ENCODE results near the gene ENO2. TPM values are rescaled to one million over a fixed set of nuclear protein-coding genes. Genes with fewer than 3 reads are reported as not detected.
"Not testable (repeated sequence)": the region's sequence is repeated elsewhere in the genome, so short reads cannot be mapped to it uniquely, and the experiment has no call there.

ENO2 gene
- total and polyA plus RNA-seq, 2 donors (not counting 1 experiment from before 2014, with no cell fraction given) = 20.3 to 43.0 TPM

DNA sequence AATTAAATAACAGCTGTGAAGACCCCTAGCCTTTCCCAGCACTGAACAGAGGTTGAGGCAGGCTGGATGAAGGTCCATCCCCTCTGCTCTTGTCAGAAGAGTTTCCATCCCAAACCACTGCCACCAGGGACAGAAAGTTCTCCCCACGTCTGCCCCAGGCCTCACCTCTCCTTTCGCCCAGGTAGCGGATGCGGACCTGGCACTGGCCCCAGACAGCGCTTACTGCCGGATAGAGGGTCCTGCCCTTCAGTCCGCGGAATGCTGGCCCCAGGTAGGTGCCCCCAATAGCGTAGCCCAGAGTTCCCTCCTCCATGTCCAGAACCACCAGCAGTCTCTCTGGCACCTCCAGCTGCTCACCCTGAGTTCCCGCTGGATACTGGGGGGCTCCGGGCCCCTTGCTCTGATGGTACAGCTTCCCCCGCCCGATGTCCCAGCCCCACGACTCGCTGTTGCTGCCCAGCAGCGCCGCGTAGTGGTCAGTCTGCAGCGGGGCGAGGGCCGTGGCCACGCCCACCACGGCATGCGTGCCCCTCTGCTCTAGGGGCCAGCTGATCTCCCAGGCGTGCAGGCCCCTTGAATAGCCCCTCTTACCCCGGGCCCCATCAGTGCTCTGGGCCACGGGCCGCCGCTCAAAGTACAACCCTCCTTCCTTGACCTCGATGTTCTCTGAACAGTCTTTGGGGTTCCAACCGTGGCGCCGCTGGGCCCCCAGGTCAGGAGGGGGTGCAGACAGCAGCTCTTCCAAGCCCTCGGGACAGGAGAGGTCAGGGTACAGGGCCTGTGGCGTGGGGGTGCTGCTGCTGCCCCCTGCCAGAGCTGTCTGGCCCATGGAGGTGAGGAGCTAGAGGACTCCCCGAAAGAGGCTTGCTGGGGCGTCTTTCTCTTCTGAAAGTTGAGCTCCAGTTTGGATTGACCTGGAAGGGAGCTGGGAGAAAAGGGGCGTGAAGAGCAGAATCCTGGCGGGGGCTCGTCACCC lies 42.0 kb upstream of the ENO2 start:
- H3K79me2 ChIP-seq (ENCODE audit: control insufficient read depth, insufficient read depth, low read length) = peaks cover 43% of the 10 kb centered on the region

DNA sequence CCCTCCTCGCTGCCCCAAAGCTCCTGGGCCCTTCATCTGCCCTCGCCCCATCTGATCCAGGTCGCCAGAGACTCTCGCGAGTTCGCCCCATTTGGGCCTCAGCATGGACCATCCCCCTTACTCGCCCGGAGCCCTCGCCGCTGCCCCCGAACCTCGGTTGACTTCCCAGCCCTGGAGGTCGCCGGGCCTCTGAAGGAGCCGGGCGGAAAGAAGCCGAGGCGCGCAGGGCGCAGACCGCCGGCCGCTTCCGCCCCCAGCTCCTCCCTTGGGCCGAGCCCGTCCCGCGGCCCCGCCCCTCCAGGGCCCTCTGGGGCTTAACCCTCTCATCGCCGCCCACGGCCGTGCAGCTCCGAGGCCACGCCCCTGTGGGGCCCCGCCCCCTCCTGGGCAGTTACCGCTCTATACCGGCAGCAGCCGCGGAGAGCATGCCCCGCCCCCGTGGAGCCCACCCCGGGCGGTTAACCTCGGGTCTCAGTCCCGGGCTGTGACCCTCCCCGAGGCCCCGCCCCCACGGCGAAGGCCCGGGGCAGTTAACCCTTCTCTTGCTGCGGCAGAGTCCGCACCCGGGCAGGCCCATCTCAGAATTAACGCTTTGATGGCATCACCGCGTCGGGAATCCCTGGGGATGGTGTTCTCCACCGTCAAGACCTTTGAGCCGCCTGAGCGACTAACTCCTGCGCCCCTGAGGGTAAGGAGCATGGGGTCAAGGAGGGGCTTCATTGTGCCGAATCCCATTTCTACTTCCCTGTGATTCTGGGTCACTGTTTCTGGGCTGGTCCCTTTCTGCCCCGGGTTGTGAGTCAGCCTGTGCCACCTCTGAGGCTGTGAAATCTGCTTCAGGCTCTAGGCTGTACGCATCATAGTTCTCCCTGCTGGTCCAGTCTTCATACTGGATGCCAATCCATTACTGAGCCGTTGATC lies 41.0 kb upstream of the ENO2 start, which contains the start of gene SPSB2:
Gene SPSB2, minus strand, starts transcription at position 210 of the 921 bp plus-strand sequence. CDS start 402 bp downstream, outside the sequence.
- Histone ChIP-seq H2AFZ (ENCODE audit: low read length) (peak within 1 kb of the TSS; percentile 80), H4K20me1 (ENCODE audit: control insufficient read depth, extremely low read depth, insufficient read depth, low read length) (peaks cover 4% of the 10 kb centered on the region), H3K9me3 (ENCODE audit: control insufficient read depth, insufficient read depth, low read depth, low read length) (no peaks in the 10 kb centered on the region), H3K27ac (ENCODE audit: insufficient read depth, low read length) (peak within 1 kb of the TSS; percentile 79), H3K4me2 (ENCODE audit: extremely low read depth, insufficient read depth, low read length) (peak within 1 kb of the TSS; percentile 99), H3K9ac (ENCODE audit: insufficient read depth, low read length) (peak within 1 kb of the TSS; percentile 80), H3K27me3 (ENCODE audit: control insufficient read depth, insufficient read depth, low read length) (no peaks in the 10 kb centered on the region), H3K4me1 (ENCODE audit: control insufficient read depth, extremely low read depth, insufficient read depth, low read length) (peaks cover 28% of the 10 kb centered on the region), H3K4me3 (replicated peaks in 1 of 4; ENCODE audit: control extremely low read depth in 1 of 4, insufficient read depth in 1 of 4, low read depth in 3 of 4, low read length in 4 of 4) (peak within 1 kb of the TSS; percentile 81 to 94 (median 92)), H3K79me2 (ENCODE audit: control insufficient read depth, insufficient read depth, low read length) (peaks cover 33% of the 10 kb centered on the region), H3K36me3 (ENCODE audit: control insufficient read depth, insufficient read depth, low read length) (peaks cover 18% of the 10 kb centered on the region)
- DNase-seq (ENCODE audit: low read depth in 2 of 2) = peak; percentile 92 to 94
- no peak for TF ChIP-seq EZH2 (IDR thresholded peaks at IDR 0.05; ENCODE audit: low read length, missing control alignments)
- TF ChIP-seq, protein P1, sequence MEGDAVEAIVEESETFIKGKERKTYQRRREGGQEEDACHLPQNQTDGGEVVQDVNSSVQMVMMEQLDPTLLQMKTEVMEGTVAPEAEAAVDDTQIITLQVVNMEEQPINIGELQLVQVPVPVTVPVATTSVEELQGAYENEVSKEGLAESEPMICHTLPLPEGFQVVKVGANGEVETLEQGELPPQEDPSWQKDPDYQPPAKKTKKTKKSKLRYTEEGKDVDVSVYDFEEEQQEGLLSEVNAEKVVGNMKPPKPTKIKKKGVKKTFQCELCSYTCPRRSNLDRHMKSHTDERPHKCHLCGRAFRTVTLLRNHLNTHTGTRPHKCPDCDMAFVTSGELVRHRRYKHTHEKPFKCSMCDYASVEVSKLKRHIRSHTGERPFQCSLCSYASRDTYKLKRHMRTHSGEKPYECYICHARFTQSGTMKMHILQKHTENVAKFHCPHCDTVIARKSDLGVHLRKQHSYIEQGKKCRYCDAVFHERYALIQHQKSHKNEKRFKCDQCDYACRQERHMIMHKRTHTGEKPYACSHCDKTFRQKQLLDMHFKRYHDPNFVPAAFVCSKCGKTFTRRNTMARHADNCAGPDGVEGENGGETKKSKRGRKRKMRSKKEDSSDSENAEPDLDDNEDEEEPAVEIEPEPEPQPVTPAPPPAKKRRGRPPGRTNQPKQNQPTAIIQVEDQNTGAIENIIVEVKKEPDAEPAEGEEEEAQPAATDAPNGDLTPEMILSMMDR (conservative IDR thresholded peaks at IDR 0.05 in 1 of 2, IDR thresholded peaks at IDR 0.05 in 1 of 2; ENCODE audit: low read depth in 1 of 2, low read length in 2 of 2) = no peak

More for the DNA sequence above, 42.0 kb upstream of the ENO2 start:
- Histone ChIP-seq H3K4me1 (ENCODE audit: control insufficient read depth, extremely low read depth, insufficient read depth, low read length) (peaks cover 28% of the 10 kb centered on the region), H4K20me1 (ENCODE audit: control insufficient read depth, extremely low read depth, insufficient read depth, low read length) (peaks cover 4% of the 10 kb centered on the region), H2AFZ (ENCODE audit: low read length) (no peak overlapping the region), H3K9me3 (ENCODE audit: control insufficient read depth, insufficient read depth, low read depth, low read length) (no peaks in the 10 kb centered on the region), H3K4me2 (ENCODE audit: extremely low read depth, insufficient read depth, low read length) (peak overlapping the region; percentile 99), H3K4me3 (replicated peaks in 1 of 4; ENCODE audit: control extremely low read depth in 1 of 4, insufficient read depth in 1 of 4, low read depth in 3 of 4, low read length in 4 of 4) (peak overlapping the region; percentile 81 to 94 (median 92)), H3K36me3 (ENCODE audit: control insufficient read depth, insufficient read depth, low read length) (peaks cover 18% of the 10 kb centered on the region), H3K27me3 (ENCODE audit: control insufficient read depth, insufficient read depth, low read length) (no peaks in the 10 kb centered on the region), H3K27ac (ENCODE audit: insufficient read depth, low read length) (peak overlapping the region; percentile 79), H3K9ac (ENCODE audit: insufficient read depth, low read length) (peak overlapping the region; percentile 80)
- DNase-seq (ENCODE audit: low read depth in 2 of 2) = peak; percentile 58 to 63
- TF ChIP-seq EZH2 (IDR thresholded peaks at IDR 0.05; ENCODE audit: low read length, missing control alignments) = no peak
- TF ChIP-seq, protein P1 (conservative IDR thresholded peaks at IDR 0.05 in 1 of 2, IDR thresholded peaks at IDR 0.05 in 1 of 2; ENCODE audit: low read depth in 1 of 2, low read length in 2 of 2) = peak; percentile 91 to 92

DNA sequence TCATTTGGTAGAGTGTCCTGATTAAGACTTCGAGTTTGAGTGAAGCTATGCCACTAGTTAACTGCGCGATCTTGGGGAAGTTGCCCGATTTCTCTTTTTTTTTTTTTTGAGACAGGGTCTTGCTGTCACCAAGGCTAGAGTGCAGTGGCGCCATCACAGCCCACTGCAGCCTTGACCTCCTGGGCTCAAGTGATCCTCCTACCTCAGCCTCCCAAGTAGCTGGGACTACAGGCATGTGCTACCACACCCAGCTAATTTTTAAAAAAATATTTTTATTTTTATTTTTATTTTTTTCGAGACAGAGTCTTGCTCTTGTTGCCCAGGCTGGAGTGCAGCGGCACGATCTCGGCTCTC lies 40.4 kb upstream of the ENO2 start:
- H3K36me3 ChIP-seq (ENCODE audit: control insufficient read depth, insufficient read depth, low read length) = peaks cover 18% of the 10 kb centered on the region
- not testable (repeated sequence) for DNase-seq (ENCODE audit: low read depth in 2 of 2); H3K27me3 ChIP-seq (ENCODE audit: control insufficient read depth, insufficient read depth, low read length); H3K9me3 ChIP-seq (ENCODE audit: control insufficient read depth, insufficient read depth, low read depth, low read length); H4K20me1 ChIP-seq (ENCODE audit: control insufficient read depth, extremely low read depth, insufficient read depth, low read length)
- peak overlapping the region; percentile 80 for H3K9ac ChIP-seq (ENCODE audit: insufficient read depth, low read length)
- peak overlapping the region; percentile 80 for H2AFZ ChIP-seq (ENCODE audit: low read length)
- H3K4me1 ChIP-seq (ENCODE audit: control insufficient read depth, extremely low read depth, insufficient read depth, low read length) = peaks cover 26% of the 10 kb centered on the region
- H3K79me2 ChIP-seq (ENCODE audit: control insufficient read depth, insufficient read depth, low read length) = peaks cover 26% of the 10 kb centered on the region
- H3K4me2 ChIP-seq (ENCODE audit: extremely low read depth, insufficient read depth, low read length) = peak overlapping the region; percentile 94
- H3K4me3 ChIP-seq (replicated peaks in 1 of 4; ENCODE audit: control extremely low read depth in 1 of 4, insufficient read depth in 1 of 4, low read depth in 3 of 4, low read length in 4 of 4) = peak overlapping the region; percentile 72 to 94 (median 92)
- peak overlapping the region; percentile 77 for H3K27ac ChIP-seq (ENCODE audit: insufficient read depth, low read length)

DNA sequence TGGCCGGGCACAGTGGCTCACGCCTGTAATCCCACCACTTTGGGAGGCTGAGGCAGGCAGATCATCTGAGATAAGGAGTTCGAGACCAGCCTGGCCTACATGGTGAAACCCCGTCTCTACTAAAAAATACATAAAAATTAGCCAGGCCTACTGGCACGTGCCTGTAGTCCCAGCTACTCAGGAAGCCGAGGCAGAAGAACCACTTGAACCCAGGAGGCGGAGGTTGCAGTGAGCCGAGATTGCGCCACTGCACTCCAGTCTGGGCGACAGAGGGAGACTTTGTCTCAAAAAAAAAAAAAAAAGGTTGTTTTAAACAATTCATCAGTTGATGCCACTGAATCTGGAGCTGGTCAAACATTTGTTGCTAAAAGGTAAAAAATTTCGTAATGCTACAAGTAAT lies 34.6 kb upstream of the ENO2 start:
- H3K4me1 ChIP-seq (ENCODE audit: control insufficient read depth, extremely low read depth, insufficient read depth, low read length); H3K27me3 ChIP-seq (ENCODE audit: control insufficient read depth, insufficient read depth, low read length); H3K9me3 ChIP-seq (ENCODE audit: control insufficient read depth, insufficient read depth, low read depth, low read length); H3K36me3 ChIP-seq (ENCODE audit: control insufficient read depth, insufficient read depth, low read length); H3K79me2 ChIP-seq (ENCODE audit: control insufficient read depth, insufficient read depth, low read length); H3K4me3 ChIP-seq (replicated peaks in 1 of 4; ENCODE audit: control extremely low read depth in 1 of 4, insufficient read depth in 1 of 4, low read depth in 3 of 4, low read length in 4 of 4); H3K4me2 ChIP-seq (ENCODE audit: extremely low read depth, insufficient read depth, low read length); H2AFZ ChIP-seq (ENCODE audit: low read length); DNase-seq (ENCODE audit: low read depth in 2 of 2); H3K9ac ChIP-seq (ENCODE audit: insufficient read depth, low read length); H4K20me1 ChIP-seq (ENCODE audit: control insufficient read depth, extremely low read depth, insufficient read depth, low read length); H3K27ac ChIP-seq (ENCODE audit: insufficient read depth, low read length): not testable (repeated sequence)

Measured in fibroblast of lung (primary cell).